ENCODE results near the gene INTS15. TPM values are rescaled to one million over a fixed set of nuclear protein-coding genes. Genes with fewer than 3 reads are reported as not detected.

Gene INTS15
- total and polyA plus RNA-seq, 9 of the 15 experiments (the other 6 are each of a cell fraction or from before 2014, with no cell fraction given), result 0.52 to 28.9 (median 11.6) TPM

DNA sequence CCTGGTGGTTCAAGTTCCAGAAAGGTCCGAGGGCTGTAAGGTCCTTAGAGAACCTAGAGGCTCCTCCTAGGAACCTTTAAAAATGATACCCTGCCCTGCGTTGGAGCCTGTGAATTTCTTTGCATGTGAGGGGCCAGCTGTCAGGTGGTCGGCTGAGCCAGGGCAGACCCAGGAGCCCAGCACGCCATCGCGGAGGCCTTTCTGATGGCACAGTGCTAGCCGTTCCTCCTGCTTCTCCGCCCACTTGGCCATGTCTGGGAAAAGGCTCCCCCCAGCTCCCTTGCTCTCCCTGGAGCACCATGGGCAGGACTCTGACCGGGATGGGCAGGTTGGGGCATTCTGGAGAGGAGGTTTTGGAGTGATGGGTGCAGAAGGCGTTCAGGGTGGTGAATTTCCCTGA lies 54.9 kb downstream of the INTS15 start:
- no peak overlapping the region for H3K4me2 ChIP-seq (ENCODE audit: insufficient read depth, low read length)
- ATAC-seq (no peak), FAIRE-seq (no peak), DNase-seq (ENCODE audit: extremely low read depth in 1 of 4, low spot score in 3 of 4) (no peak)
- peaks cover 32% of the 10 kb centered on the region for H3K79me2 ChIP-seq (ENCODE audit: control insufficient read depth, insufficient read depth, low read length)
- no TSS peak for BruUV-seq (replicated peaks)
- H3K27me3 ChIP-seq (ENCODE audit: control insufficient read depth in 2 of 2, insufficient read depth in 2 of 2, low read length in 2 of 2), result no peaks in the 10 kb centered on the region
- peaks cover 3% of the 10 kb centered on the region; the same call in 1 of the 2 replicates for H3K9me3 ChIP-seq (replicated peaks; ENCODE audit: control insufficient read depth, insufficient read depth, low read depth, low read length)
- in situ Hi-C loops (cut with MboI), result no loop called here
- no peak overlapping the region for H2AFZ ChIP-seq (ENCODE audit: low read depth, low read length)
- 100% methylated on average over 10 of the region's 10 CpGs for WGBS (ENCODE audit: insufficient coverage, low coverage, missing lambda C conversion rate)
- no peak overlapping the region for H3K4me3 ChIP-seq
- H3K27ac ChIP-seq (ENCODE audit: extremely low read depth, low read depth, low read length), result no peak overlapping the region
- no peaks in the 10 kb centered on the region for H4K20me1 ChIP-seq (replicated peaks; ENCODE audit: control insufficient read depth, insufficient read depth, low read length)
- H3K9me1 ChIP-seq (ENCODE audit: control insufficient read depth, insufficient read depth, low read length), result peaks cover 2% of the 10 kb centered on the region
- no peak for TF ChIP-seq TBP (optimal IDR thresholded peaks at IDR 0.05; ENCODE audit: low read depth, low read length)
- no peak for TF ChIP-seq ZNF232 (CRISPR knock-in tag; IDR thresholded peaks at IDR 0.05)
- TF ChIP-seq LARP7 (IDR thresholded peaks at IDR 0.05), result no peak
- TF ChIP-seq, protein P1, sequence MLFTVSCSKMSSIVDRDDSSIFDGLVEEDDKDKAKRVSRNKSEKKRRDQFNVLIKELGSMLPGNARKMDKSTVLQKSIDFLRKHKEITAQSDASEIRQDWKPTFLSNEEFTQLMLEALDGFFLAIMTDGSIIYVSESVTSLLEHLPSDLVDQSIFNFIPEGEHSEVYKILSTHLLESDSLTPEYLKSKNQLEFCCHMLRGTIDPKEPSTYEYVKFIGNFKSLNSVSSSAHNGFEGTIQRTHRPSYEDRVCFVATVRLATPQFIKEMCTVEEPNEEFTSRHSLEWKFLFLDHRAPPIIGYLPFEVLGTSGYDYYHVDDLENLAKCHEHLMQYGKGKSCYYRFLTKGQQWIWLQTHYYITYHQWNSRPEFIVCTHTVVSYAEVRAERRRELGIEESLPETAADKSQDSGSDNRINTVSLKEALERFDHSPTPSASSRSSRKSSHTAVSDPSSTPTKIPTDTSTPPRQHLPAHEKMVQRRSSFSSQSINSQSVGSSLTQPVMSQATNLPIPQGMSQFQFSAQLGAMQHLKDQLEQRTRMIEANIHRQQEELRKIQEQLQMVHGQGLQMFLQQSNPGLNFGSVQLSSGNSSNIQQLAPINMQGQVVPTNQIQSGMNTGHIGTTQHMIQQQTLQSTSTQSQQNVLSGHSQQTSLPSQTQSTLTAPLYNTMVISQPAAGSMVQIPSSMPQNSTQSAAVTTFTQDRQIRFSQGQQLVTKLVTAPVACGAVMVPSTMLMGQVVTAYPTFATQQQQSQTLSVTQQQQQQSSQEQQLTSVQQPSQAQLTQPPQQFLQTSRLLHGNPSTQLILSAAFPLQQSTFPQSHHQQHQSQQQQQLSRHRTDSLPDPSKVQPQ (CRISPR knock-in tag; IDR thresholded peaks at IDR 0.05; ENCODE audit: borderline replicate concordance), result no peak
- TF ChIP-seq JUND (IDR thresholded peaks at IDR 0.05; ENCODE audit: borderline replicate concordance, low read depth, low read length), result no peak
- TF ChIP-seq JUND (tag; IDR thresholded peaks at IDR 0.05; ENCODE audit: borderline replicate concordance, low read depth, low read length), result no peak
- no peak for TF ChIP-seq ILF3 (IDR thresholded peaks at IDR 0.05; ENCODE audit: borderline replicate concordance)
- ChIA-PET POLR2A (interaction anchor here (0.6 kb wide), 1 partner anchor 396 kb away, joined by 3 read pairs; no protein-coding TSS in a partner anchor), CTCF (ENCODE audit: low intra/inter-chr PET ratio) (no interaction called here)
- no peak overlapping the region for H3K9ac ChIP-seq (ENCODE audit: insufficient read depth in 1 of 2, low read depth in 2 of 2, low read length in 2 of 2)
- H3K36me3 ChIP-seq (ENCODE audit: control insufficient read depth, insufficient read depth, low read length), result peaks cover 94% of the 10 kb centered on the region
- intact Hi-C loops (cut with micrococcal nuclease), result no loop called here
- H3K4me1 ChIP-seq (replicated peaks in 1 of 2; ENCODE audit: control insufficient read depth in 2 of 2, insufficient read depth in 2 of 2, low read length in 2 of 2), result peaks cover 4 to 29% of the 10 kb centered on the region in 2 experiments; a peak in 4 of 5 replicates

All from K562 (cell line).